Measurements from ENCODE around the gene EPB41L1.

The EPB41L1 gene

GRCh38 chr20:36234771-36235320 is 80.3 kb downstream of the EPB41L1 start:
- H3K27me3 Mint-ChIP-seq (ENCODE audit: low read depth), result peaks cover 8% of the 10 kb centered on the region
- H3K4me3 Mint-ChIP-seq, result peak overlapping the region; percentile 43 to 84 (median 75)
- H3K9me3 Mint-ChIP-seq, result no peaks in the 10 kb centered on the region
- H3K36me3 Mint-ChIP-seq (ENCODE audit: low read depth), result peaks cover 3% of the 10 kb centered on the region
- H3K4me1 Mint-ChIP-seq, result peaks cover 37% of the 10 kb centered on the region
- TF ChIP-seq, protein P1, sequence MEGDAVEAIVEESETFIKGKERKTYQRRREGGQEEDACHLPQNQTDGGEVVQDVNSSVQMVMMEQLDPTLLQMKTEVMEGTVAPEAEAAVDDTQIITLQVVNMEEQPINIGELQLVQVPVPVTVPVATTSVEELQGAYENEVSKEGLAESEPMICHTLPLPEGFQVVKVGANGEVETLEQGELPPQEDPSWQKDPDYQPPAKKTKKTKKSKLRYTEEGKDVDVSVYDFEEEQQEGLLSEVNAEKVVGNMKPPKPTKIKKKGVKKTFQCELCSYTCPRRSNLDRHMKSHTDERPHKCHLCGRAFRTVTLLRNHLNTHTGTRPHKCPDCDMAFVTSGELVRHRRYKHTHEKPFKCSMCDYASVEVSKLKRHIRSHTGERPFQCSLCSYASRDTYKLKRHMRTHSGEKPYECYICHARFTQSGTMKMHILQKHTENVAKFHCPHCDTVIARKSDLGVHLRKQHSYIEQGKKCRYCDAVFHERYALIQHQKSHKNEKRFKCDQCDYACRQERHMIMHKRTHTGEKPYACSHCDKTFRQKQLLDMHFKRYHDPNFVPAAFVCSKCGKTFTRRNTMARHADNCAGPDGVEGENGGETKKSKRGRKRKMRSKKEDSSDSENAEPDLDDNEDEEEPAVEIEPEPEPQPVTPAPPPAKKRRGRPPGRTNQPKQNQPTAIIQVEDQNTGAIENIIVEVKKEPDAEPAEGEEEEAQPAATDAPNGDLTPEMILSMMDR (IDR thresholded peaks at IDR 0.05; ENCODE audit: unreplicated experiment in 3 of 3), result no peak
- H3K27ac Mint-ChIP-seq, result peak overlapping the region; percentile 34 to 80 (median 59)

DNA sequence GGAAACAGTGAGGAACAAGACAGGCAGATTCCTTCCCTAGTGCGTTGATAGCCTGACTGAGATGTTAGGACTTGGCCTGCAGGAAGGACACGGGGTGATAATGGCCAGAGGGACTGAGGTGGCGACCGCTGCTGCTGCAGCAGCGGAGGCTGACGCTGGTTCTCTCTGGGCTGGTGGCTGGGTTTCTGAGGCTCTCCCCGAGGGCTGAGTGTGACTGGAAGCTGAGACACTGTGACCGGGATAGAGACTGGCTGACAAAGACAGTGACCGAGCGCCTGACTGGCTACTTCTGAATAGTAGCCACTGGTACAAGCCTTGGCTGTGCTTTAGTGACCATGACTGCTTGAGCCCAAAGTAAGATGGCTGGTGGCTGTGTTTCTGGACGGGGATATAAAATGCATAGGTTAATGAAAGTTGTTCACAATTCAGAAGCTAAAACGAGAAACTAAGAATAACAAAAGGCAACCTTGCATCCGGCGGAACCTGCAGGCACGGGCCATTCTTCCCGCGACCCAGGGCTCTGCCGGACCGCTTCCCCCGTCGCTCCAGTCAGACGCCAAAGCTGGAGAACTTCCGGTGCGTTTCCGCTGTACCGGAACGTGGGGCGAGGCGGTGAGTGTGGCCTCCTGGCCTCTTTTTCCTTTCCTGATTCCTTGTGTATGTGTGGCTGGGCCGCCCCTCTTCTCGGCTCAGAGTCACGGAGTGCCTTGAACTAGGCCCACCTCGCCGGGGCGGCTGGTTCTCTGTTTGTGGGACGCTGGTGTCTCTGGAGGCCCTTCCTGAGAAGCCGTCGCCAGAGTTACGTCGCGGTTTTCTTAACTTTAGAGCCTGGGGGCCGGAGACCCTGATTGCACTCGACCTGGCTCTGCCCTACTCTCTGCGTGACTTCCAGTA is 81.6 kb downstream of the EPB41L1 start, which contains the start of gene AAR2:
Gene AAR2 (plus strand): TSS at position 587 of the 894 bp plus-strand sequence. CDS start 3,391 bp downstream, outside the sequence.
- TF ChIP-seq, protein P1 (IDR thresholded peaks at IDR 0.05; ENCODE audit: unreplicated experiment in 3 of 3), result no peak
- peaks cover 37% of the 10 kb centered on the region for H3K4me1 Mint-ChIP-seq
- peaks cover 13% of the 10 kb centered on the region for H3K36me3 Mint-ChIP-seq (ENCODE audit: low read depth)
- H3K27ac Mint-ChIP-seq, result peak within 1 kb of the TSS; percentile 96 to 98 (median 97)
- peak within 1 kb of the TSS; percentile 97 to 98 (median 98) for H3K4me3 Mint-ChIP-seq
- peaks cover 4% of the 10 kb centered on the region for H3K27me3 Mint-ChIP-seq (ENCODE audit: low read depth)
- no peaks in the 10 kb centered on the region for H3K9me3 Mint-ChIP-seq

DNA sequence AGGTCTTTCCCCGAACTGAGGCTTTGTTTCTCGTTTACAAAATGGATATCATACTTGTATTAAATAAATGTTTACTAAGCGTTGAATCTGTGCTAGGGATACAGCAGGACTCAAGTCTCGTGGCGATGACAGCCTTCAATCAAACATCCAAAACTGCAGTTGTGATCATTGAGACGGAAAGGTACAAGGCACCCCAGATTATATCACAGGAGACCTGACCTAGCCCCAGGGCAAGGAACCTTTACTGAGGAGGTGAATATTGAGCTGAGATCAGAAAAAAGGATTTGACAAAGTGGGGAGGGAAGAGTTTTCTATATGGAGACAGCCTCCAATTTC is 82.2 kb downstream of the EPB41L1 start:
- TF ChIP-seq, protein P1 (IDR thresholded peaks at IDR 0.05; ENCODE audit: unreplicated experiment in 3 of 3), result no peak
- Mint-ChIP-seq H3K9me3 (no peaks in the 10 kb centered on the region), H3K4me3 (peak overlapping the region; percentile 97 to 98 (median 98)), H3K4me1 (peaks cover 37% of the 10 kb centered on the region), H3K27ac (peak overlapping the region; percentile 96 to 98 (median 97)), H3K36me3 (ENCODE audit: low read depth) (peaks cover 19% of the 10 kb centered on the region), H3K27me3 (ENCODE audit: low read depth) (peaks cover 4% of the 10 kb centered on the region)

DNA sequence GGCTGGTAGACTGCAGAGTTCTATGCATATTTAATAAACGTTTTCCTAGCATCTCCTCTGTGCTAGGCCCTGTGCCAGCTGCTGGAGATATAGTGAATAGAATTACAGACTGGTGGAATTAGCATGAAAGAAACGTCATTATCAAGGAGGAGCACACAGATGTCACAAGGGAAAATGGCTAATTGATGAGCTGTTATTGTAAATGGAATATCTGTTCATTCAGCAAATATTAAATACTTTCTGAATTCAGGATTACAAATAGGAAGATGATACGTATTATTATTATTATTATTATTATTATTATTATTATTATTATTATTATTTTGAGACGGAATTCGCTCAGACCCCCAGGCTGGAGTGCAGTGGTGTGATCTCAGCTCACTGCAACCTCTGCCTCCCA is 82.9 kb downstream of the EPB41L1 start:
- peaks cover 19% of the 10 kb centered on the region for H3K36me3 Mint-ChIP-seq (ENCODE audit: low read depth)
- peak overlapping the region; percentile 96 to 98 (median 97) for H3K27ac Mint-ChIP-seq
- H3K9me3 Mint-ChIP-seq, result no peaks in the 10 kb centered on the region
- peak overlapping the region; percentile 97 to 98 (median 98) for H3K4me3 Mint-ChIP-seq
- H3K4me1 Mint-ChIP-seq, result peaks cover 37% of the 10 kb centered on the region
- TF ChIP-seq, protein P1 (IDR thresholded peaks at IDR 0.05; ENCODE audit: unreplicated experiment in 3 of 3), result no peak
- peaks cover 4% of the 10 kb centered on the region for H3K27me3 Mint-ChIP-seq (ENCODE audit: low read depth)

- Mint-ChIP-seq H3K27ac (no peak overlapping the region), H3K9me3 (no peaks in the 10 kb centered on the region), H3K36me3 (ENCODE audit: low read depth) (peaks cover 19% of the 10 kb centered on the region), H3K4me1 (peaks cover 37% of the 10 kb centered on the region), H3K4me3 (peak overlapping the region; percentile 69 to 80 (median 76)), H3K27me3 (ENCODE audit: low read depth) (peaks cover 2% of the 10 kb centered on the region)
- TF ChIP-seq, protein P1 (IDR thresholded peaks at IDR 0.05; ENCODE audit: unreplicated experiment in 3 of 3), result no peak
Observed at GRCh38 chr20:36238153-36238552, 83.6 kb downstream of the EPB41L1 start.

All from nephron (organoid).